Esophagus squamous epithelium (tissue), 5 donors: Measurements from ENCODE around the gene NFKBIE. TPM values are rescaled to one million over a fixed set of nuclear protein-coding genes. Genes with fewer than 3 reads are reported as not detected.
A peak's percentile ranks its signal among the peaks of the same experiment; 100 is the strongest.

Experiments
- DNase-seq: peaks from one replicate; lab custom pipeline; 2025; lab: John Stamatoyannopoulos, UW
- H3K27ac ChIP-seq, 4 donors: fragments of 200-600 bp; sonication (generic); one replicate each; pipeline ENCODE4 v1.5.1; 2016 to 2019; ENCODE audit warnings: mild to moderate bottlenecking in 1 of 4
- H3K27me3 ChIP-seq, 4 donors: fragments of 200-600 bp; sonication (generic); 1 replicate in 3 of 4; 2 replicates in 1 of 4; pipeline versions ENCODE4 v1.5.1 to v1.6.0; 2017 to 2021; ENCODE audit warnings: antibody characterized with exemption in 1 of 4
- H3K36me3 ChIP-seq, 3 donors: fragments of 200-600 bp; sonication (generic); one replicate each; pipeline ENCODE4 v1.5.1; 2016 to 2019
- H3K4me1 ChIP-seq, 3 donors: fragments of 200-600 bp; sonication (generic); one replicate each; pipeline ENCODE4 v1.5.1; 2017 to 2019
- H3K4me3 ChIP-seq, 4 donors: fragments of 200-600 bp; sonication (generic); 1 replicate in 3 of 4; 2 replicates in 1 of 4; pipeline ENCODE4 v1.5.1; 2016 to 2019; ENCODE audit warnings: mild to moderate bottlenecking in 2 of 4, moderate library complexity in 1 of 4
- H3K9me3 ChIP-seq, 3 donors: fragments of 200-600 bp; sonication (generic); one replicate each; pipeline ENCODE4 v1.5.1; 2016 to 2019
- POLR2A ChIP-seq, 4 donors: fragments of 450-650 bp; IDR thresholded peaks; one replicate each; pipeline ENCODE4 v1.6.1; 2017; ENCODE audit warnings: antibody characterized with exemption in 4 of 4, mild to moderate bottlenecking in 4 of 4, moderate library complexity in 3 of 4
- WGBS, 2 donors: methylation state at CpG; one replicate each; pipeline ENCODE4 v1.1.5; 2018; 5-methylcytosine and 5-hydroxymethylcytosine counted together
- intact Hi-C: fragments of 100-400 bp; cut with DNase I; formaldehyde crosslinking; loops from one replicate; pipeline ENCODE4 v1.15.0; 2022
- total RNA-seq, 4 donors: library from RNA; depleted of rRNA; stranded (reverse); fragments of >200 nt; gene quantifications; one replicate each; pipeline ENCODE4 v1.1.0, GENCODE V29; 2016
- TF ChIP-seq, protein P1 (sequence below), 6 experiments: fragments of 450-650 bp in 4 of 6; fragments of 200-600 bp in 2 of 6; sonication (generic) in 2 of 6; IDR thresholded peaks; one replicate each; pipeline ENCODE4 v1.5.1; 2016 to 2019; ENCODE audit warnings: antibody characterized with exemption in 6 of 6, mild to moderate bottlenecking in 4 of 6, moderate library complexity in 4 of 6
- donor health status: DM: yes; HTN: yes; CAD: no.

Gene NFKBIE
- total RNA-seq, 4 donors from 2014 or later = 8.6 to 11.2 (median 10.2) TPM

DNA sequence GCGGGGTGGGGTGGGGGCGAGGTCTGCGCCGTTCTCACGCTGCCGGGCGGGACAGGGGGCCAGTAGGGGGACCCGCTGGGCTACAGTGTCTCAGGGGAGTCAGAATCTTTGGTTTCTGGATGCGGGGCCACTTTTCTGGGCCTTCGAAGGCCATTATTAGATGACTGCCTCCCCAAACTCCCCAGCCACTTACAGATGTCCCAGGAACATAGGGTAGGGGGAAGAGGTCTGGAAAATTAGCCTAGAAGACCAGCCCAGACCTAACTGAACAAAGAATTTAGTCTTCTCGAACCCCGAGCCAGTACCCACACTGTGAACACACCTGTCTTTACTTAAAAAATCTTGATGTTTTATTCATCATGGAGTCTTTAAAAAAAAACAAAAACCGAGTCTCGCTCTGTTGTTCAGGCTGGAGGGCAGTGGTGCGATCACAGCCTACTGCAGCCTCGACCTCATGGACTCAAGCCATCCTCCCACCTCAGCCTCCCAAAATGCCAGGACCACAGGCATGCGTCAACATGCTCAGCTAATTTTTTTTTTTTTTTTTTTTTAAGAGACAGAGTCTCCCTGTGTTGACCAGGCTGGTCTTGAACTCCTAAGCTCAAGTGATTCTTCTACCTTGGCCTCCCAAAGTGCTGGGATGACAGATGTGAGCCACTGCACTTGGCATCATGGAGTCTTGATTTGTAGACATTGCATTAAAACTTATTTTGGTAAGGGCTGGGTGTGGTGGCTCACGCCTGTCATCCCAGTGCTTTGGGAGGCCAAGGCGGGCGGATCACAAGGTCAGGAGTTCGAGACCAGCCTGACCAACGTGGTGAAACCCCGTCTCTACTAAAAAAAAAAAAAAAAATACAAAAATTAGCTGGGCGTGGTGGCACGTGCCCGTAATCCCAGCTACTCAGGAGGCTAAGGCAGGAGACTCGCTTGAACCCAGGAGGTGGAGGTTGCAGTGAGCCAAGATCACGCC is 45.3 kb downstream of the NFKBIE start:
- no peaks in the 10 kb centered on the region for H3K27me3 ChIP-seq
- H3K9me3 ChIP-seq = no peaks in the 10 kb centered on the region
- TF ChIP-seq, protein P1, sequence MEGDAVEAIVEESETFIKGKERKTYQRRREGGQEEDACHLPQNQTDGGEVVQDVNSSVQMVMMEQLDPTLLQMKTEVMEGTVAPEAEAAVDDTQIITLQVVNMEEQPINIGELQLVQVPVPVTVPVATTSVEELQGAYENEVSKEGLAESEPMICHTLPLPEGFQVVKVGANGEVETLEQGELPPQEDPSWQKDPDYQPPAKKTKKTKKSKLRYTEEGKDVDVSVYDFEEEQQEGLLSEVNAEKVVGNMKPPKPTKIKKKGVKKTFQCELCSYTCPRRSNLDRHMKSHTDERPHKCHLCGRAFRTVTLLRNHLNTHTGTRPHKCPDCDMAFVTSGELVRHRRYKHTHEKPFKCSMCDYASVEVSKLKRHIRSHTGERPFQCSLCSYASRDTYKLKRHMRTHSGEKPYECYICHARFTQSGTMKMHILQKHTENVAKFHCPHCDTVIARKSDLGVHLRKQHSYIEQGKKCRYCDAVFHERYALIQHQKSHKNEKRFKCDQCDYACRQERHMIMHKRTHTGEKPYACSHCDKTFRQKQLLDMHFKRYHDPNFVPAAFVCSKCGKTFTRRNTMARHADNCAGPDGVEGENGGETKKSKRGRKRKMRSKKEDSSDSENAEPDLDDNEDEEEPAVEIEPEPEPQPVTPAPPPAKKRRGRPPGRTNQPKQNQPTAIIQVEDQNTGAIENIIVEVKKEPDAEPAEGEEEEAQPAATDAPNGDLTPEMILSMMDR (IDR thresholded peaks at IDR 0.05) = no peak
- H3K4me1 ChIP-seq = peaks cover 57 to 89% (median 68%) of the 10 kb centered on the region in 3 donors
- no peaks in the 10 kb centered on the region for H3K36me3 ChIP-seq
- no peak for DNase-seq
- intact Hi-C loops = no loop called here
- peak overlapping the region; percentile 66 to 95 (median 88) for H3K27ac ChIP-seq
- WGBS, 2 donors = 85 to 89% methylated on average over 12 to 17 of the region's 28 CpGs
- H3K4me3 ChIP-seq = peak overlapping the region; percentile 26 to 70 (median 52)

DNA sequence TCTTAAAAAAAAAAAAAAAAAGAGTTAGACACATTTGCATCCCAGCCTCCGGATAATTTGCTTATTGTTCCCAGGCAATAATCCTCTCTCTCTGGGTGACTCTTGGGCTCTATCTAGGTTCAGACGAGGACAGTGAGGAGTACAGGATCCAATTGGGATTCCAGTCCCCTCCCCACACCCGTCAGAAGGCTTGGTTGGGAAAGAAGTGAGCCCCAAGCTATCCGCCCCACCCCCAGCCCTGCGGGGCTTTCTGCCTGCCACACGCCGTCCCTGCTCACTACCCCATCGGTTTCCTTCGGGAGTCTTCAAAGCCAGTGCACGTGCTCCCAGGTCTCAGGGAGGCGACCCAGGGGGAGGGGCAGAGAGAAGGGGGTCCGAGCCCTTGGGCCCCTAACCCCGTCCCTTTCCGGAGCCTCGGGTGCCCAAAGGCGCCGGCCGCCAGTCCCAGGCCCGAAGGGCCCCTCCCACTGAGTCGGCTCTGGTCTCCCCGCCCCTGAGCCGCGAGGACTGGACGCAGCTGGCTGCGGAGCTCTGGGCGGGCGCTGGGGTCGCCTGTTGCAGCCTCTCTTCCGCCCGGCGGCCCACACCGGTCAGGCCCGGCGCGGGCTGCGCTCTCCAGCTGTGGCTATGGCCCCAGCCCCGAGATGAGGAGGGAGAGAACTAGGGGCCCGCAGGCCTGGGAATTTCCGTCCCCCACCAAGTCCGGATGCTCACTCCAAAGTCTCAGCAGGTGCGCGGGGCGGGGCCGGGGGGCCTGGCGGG is 46.1 kb downstream of the NFKBIE start:
- peaks cover 54 to 80% (median 59%) of the 10 kb centered on the region in 3 donors for H3K4me1 ChIP-seq
- no peaks in the 10 kb centered on the region for H3K36me3 ChIP-seq
- no peaks in the 10 kb centered on the region for H3K27me3 ChIP-seq
- H3K27ac ChIP-seq = peak overlapping the region; percentile 66 to 95 (median 88)
- WGBS, 2 donors = 6 to 22% methylated on average over 6 to 8 of the region's 45 CpGs
- intact Hi-C loops = no loop called here
- H3K9me3 ChIP-seq = no peaks in the 10 kb centered on the region
- TF ChIP-seq, protein P1 (IDR thresholded peaks at IDR 0.05) = peak in 1 of 6 experiments; percentile 7
- TF ChIP-seq POLR2A (IDR thresholded peaks at IDR 0.05) = peak in 2 of 4 donors; percentile 45 to 74
- H3K4me3 ChIP-seq = peak overlapping the region; percentile 26 to 70 (median 52)
- no peak for DNase-seq

DNA sequence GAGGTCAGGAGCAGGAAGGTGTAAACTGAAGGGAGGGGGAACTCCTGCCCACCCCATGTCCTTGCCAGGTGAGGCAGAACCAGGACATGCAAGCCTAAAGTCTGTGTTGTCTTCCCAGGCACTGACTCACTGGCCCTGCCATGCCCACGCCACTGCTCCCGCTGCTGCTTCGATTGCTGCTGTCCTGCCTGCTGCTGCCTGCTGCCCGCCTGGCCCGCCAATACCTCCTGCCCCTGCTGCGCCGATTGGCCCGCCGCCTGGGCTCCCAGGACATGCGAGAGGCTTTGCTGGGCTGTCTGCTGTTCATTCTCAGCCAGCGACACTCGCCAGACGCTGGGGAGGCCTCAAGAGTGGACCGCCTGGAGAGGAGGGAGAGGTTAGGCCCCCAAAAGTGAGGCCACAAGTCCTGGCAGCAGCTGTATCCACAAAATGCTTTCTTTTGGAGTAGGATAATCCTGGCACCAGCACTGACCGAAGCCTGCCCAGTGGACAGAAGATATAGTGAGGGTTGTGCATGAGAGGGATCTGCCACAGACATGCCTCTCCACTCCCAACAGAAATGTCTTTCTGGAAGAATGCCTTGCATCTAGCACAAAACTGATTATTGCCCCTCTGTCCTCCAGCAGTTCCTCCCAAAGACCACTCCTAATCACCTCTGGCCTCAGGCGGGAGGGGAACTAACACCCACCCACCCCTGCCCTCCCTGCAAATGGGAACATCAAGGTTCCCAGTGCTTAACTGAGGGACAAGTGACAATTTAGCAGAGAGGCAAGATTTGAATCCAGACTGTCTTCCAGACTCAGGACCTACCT is 47.8 kb downstream of the NFKBIE start:
- Histone ChIP-seq H3K9me3 (no peaks in the 10 kb centered on the region), H3K4me3 (no peak overlapping the region), H3K27ac (peak overlapping the region in 3 of 4 donors; percentile 86 to 95 (median 90)), H3K36me3 (no peaks in the 10 kb centered on the region), H3K4me1 (peaks cover 45 to 64% (median 49%) of the 10 kb centered on the region in 3 donors), H3K27me3 (no peaks in the 10 kb centered on the region)
- TF ChIP-seq, protein P1 (IDR thresholded peaks at IDR 0.05) = no peak
- no peak for TF ChIP-seq POLR2A (IDR thresholded peaks at IDR 0.05)
- intact Hi-C loops = no loop called here
- DNase-seq = no peak
- WGBS, 2 donors = 50 to 59% methylated on average over 2 to 6 of the region's 16 CpGs

DNA sequence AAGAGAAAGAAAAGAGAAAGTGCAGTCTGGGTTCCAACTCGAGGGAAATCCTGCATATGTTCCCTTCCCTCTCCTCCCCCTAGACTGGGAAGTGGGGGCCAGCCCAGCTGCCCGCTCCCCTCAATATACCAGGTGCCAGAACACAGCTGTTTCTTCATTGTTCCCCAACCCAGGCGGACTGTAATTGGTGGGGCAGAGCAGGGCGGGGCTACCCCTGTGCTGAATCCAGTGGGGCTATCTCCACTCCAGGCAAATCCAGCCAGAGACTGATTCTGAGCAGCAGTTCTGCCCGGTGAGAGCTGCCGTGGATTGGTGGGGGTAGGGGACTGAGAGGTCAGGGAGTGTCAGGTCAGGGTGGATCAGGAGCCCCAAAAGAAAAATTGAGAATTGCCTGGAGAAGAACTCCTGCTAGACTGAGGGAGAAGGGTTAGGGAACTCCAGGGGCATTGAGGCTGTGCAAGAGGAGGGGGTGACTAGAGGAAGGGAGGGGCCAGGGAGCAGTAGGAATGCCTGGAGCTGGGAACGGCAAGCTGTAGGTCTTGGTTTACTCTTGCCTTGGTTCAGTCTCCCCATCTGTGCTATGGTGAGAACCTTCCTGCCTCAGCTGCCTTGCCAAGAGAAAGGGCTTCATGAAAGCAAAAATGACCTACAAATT is 48.5 kb downstream of the NFKBIE start, which contains the start of gene MYMX:
MYMX (plus strand) TSS at position 250 of the 655 bp plus-strand sequence. CDS start 546 bp downstream, outside the sequence.
- no peak for TF ChIP-seq POLR2A (IDR thresholded peaks at IDR 0.05)
- TF ChIP-seq, protein P1 (IDR thresholded peaks at IDR 0.05) = no peak
- no peak for DNase-seq
- peak within 1 kb of the TSS in 3 of 4 donors; percentile 86 to 95 (median 90) for H3K27ac ChIP-seq

More for the DNA sequence above, 48.5 kb downstream of the NFKBIE start, which contains the start of gene MYMX:
- 16 to 23% methylated on average over 4 to 5 of the region's 7 CpGs for WGBS, 2 donors
- Histone ChIP-seq H3K27me3 (no peaks in the 10 kb centered on the region), H3K36me3 (no peaks in the 10 kb centered on the region), H3K9me3 (no peaks in the 10 kb centered on the region), H3K4me3 (no peak within 1 kb of the TSS), H3K4me1 (peaks cover 37 to 56% (median 42%) of the 10 kb centered on the region in 3 donors)
- intact Hi-C loops = no loop called here
